GM12892 (cell line): ENCODE data around the gene POLR2E. TPM values are rescaled to one million over a fixed set of nuclear protein-coding genes. Genes with fewer than 3 reads are reported as not detected.

Source experiments
- DNase-seq: peaks from one replicate; pipeline ENCODE4 v3.0.0; 2011; ENCODE audit not compliant: insufficient read length
- FAIRE-seq: peaks from 2 replicates; lab custom pipeline; 2011; peaks lifted over from hg19 to GRCh38; lab: Jason Lieb, UNC
- POLR2A ChIP-seq: IDR thresholded peaks from 2 replicates; pipeline ENCODE4 v1.6.1; 2011; ENCODE audit warnings: low read depth, low read length, control low read depth
- POLR2AphosphoS5 ChIP-seq: IDR thresholded peaks from 2 replicates; pipeline ENCODE4 v1.6.1; 2011; ENCODE audit warnings: low read depth, low read length, control low read depth
- TAF1 ChIP-seq: IDR thresholded peaks from 2 replicates; pipeline ENCODE4 v1.6.1; 2011; ENCODE audit warnings: low read depth, mild to moderate bottlenecking, control low read depth, low read length, borderline replicate concordance
- polyA plus RNA-seq: library from polyadenylated mRNA; unstranded; fragments of >200 nt; gene quantifications from one replicate; pipeline ENCODE4 v1.2.1, GENCODE V29; 2012; ENCODE audit warnings: missing spikeins, inconsistent platforms; ENCODE audit not compliant: missing spikeins

Gene POLR2E
- 87.9 TPM for polyA plus RNA-seq

DNA sequence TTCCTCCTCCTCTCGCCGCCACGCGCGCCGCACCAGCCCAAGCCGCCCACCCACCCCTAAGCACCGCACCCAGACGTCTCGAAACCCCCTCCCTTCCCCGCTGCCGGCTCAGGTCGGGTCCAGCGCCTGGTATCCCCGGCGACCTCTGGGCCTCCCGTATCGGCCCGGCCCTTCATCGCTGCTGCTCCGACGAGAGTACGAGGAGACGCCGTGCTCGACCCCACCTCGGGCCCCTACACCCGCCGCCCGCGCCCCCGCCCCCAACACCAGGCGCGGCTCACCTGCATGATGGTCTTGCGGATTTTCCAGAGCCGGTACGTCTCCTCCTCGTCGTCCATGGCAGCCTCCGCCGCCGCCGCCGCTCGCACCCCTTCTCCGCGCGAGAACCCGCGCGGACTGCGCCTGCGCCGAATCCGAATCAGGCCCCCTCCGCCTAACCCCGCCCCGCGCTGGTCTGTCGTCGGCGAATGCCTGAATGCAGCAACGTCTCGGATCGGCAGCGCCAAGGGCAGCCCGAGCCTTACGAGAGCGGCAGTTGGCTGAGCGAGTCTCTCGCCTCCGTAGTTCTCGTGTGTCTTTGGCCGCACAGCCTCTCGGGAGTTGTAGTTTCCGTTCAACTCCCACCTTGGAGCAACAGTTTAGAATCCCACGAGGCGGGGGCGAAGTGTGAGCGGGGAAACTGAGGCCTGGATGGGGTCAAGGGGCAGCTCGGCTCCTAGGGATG, at the start of gene POLR2E:
Gene POLR2E, minus strand, starts transcription at position 398 of the 724 bp plus-strand sequence. Its CDS starts 60 bp downstream, at position 338.
- FAIRE-seq (peak; percentile 99), DNase-seq (peak; percentile 97)
- TF ChIP-seq POLR2A: peak; percentile 79
- peak; percentile 54; the same call in 1 of the 2 replicates for TF ChIP-seq POLR2AphosphoS5
- TF ChIP-seq TAF1: peak; percentile 46; the same call in 1 of the 2 replicates

DNA sequence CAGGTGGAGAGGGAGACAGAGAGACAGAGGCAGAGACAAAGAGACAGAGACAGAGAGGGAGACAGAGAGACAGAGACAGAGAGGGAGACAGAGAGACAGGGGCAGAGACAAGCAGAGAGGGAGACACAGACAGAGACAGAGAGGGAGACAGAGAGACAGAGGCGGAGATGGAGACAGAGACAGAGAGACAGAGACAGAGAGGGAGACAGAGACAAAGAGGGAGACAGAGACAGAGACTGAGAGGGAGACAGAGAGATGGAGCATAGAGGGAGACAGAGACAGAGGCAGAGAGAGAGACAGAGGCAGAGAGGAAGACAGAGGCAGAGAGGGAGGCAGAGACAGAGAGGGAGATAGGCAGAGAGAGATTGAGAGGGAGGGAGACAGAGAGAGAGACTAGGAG, 49.6 kb upstream of the POLR2E start:
- DNase-seq: no peak
- FAIRE-seq: no peak
- no peak for TF ChIP-seq POLR2A

DNA sequence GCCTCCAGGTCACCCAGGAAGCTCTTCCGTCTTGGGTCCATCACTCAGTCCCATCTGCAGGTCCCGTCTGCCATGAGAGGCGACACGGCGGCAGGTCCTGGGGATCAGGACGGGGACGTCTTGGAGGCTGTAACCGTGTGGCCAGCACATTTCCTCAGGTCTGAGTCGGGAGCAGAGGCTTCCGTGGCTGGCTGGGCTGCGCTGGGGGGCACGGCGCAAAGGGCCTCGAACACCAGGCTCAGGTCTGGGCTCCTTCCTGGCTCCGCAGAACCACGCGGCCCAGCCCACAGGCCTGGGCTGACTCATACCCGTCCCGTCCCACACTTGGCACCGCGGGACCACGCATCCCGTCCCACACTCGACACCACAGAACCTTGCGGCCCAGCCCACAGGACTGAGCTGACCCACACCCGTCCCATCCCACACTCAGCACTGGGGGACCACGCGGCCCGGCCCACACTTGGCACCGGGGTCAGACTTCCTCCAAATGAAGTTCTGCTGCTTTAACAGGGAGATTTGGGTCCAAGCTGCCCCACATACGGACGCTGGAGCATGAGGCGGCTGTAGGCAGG, 48.7 kb upstream of the POLR2E start:
- DNase-seq (no peak), FAIRE-seq (no peak)
- TF ChIP-seq POLR2AphosphoS5: no peak
- no peak for TF ChIP-seq TAF1
- no peak for TF ChIP-seq POLR2A

DNA sequence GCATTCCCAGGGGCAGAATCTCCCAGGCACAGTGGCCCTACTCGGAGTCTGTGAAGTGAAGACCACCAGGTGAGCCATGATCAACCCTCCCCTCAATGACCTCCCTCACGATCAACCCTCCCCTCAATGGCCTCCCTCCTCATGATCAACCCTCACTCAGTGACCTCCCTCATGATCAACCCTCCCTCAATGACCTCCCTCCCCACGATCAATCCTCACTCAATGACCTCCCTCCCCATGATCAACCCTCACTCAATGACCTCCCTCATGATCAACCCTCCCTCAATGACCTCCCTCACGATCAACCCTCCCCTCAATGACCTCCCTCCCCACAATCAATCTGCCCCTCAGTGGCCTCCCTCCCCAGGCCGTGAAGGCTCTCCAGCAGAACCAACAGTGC, 46.8 kb upstream of the POLR2E start:
- no peak for TF ChIP-seq POLR2AphosphoS5
- TF ChIP-seq POLR2A: no peak
- TF ChIP-seq TAF1: no peak
- DNase-seq (no peak), FAIRE-seq (peak; percentile 87)

DNA sequence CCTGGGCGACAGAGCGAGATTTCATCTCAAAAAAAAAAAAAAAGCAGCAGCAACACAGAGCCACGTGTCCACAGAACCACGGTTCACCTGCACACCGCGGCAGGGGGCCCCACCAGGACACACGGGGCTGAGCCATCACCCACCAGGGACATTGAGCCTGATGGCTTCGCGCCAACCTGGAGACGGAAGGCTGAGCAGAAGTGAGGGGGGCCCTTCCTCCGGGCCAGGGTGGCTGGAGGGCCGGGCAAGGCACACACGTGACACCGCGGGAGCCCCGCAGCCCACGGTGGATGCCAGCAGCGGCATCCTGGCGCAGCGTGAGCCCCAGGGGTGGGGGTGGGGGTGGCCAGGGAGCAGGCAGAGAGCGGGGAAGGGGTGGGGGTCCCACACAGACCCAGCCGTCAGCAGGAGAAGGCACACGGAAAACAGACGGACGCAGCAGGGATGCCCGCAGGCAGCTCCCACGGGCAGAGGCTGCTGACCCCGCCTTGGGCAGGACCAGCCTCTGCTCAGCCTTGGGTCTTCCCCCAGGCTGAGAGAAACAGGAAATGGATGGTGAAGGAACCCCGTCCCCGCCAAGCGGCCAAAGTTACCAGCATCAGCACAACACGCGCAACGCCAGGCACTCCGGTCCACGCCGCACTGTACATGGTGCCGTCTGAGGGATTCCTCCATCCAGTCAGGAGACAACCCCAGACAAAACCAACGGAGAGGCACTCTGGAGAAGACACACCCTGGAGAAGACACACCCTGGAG, 45.3 kb upstream of the POLR2E start:
- FAIRE-seq (no peak), DNase-seq (no peak)
- no peak for TF ChIP-seq POLR2A
- no peak for TF ChIP-seq TAF1
- TF ChIP-seq POLR2AphosphoS5: no peak

DNA sequence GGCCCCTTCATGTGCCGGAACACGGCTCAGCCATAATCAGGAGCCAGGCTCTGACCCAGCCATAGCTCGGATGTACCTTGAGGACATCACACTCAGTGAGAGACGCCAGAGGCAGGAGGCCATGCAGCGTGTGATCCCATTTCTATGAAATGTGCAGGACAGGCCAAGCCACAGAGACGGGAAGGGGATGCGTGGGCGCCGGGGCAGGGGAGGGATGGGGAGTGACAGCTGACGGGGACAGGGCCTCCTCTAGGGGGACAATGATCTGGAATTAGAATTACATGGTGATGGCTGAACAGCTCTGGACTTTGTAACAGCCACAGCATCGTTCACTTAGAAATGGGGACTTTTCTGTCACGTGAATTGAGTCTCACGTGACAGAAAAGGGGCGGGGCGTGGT, 44.0 kb upstream of the POLR2E start:
- TF ChIP-seq POLR2A (no peak), POLR2AphosphoS5 (no peak), TAF1 (no peak)
- FAIRE-seq: no peak
- no peak for DNase-seq

DNA sequence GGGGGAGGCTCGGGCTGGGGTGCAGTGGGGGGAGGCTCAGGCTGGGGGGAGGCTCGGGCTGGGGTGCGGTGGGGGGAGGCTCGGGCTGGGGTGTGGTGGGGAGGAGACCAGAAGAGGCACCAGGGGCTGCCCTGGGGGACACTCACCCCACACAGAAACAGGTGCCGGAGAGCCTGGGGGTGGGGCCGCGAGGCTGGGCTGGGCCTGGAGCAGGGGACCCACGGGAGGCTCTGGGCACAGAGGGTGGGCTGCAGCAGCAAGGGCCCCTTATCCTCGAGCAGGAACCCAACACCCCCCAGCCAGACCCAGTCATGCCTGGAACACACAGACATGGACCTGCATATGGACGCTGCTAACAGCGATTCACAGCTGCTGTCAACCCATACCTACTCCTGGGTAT, 42.9 kb upstream of the POLR2E start:
- no peak for TF ChIP-seq POLR2A
- TF ChIP-seq TAF1: no peak
- TF ChIP-seq POLR2AphosphoS5: no peak
- no peak for FAIRE-seq

DNA sequence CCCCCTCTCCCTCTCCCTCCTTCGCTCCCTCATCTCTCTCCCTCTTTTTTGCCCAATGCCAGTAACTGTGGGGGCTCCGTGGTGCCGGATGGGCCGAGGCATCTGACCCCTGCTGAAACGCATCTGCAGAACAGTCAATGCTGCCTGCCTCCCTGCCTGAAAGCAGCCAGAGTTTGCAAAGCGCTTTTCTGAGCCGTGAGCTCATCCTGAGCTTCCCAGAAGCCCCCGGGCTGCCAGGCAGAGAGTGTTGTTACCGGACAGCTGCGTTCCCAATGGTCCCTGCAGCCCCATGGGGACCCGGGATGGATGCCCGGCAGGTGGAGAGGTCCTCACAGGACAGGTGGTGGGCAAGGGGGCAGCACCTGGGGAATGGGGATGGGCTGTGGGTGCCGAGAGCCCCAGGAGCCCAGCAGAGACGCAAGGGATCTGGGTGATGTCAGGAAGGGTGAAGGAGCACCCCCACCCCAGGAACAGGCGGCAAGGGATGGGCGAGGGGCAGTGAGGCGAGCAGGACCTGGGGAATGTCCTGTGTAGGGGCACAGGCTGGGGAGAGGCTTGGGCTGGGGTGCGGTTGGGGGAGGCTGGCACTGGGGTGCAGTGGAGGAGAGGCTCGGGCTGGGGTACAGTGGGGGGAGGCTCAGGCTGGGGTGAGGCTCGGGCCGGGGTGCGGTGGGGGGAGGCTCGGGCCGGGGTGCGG, 41.6 kb upstream of the POLR2E start:
- no peak for TF ChIP-seq TAF1
- TF ChIP-seq POLR2A: no peak
- no peak for TF ChIP-seq POLR2AphosphoS5
- DNase-seq (no peak), FAIRE-seq (no peak)

More for the DNA sequence above, 42.9 kb upstream of the POLR2E start:
- no peak for DNase-seq

DNA sequence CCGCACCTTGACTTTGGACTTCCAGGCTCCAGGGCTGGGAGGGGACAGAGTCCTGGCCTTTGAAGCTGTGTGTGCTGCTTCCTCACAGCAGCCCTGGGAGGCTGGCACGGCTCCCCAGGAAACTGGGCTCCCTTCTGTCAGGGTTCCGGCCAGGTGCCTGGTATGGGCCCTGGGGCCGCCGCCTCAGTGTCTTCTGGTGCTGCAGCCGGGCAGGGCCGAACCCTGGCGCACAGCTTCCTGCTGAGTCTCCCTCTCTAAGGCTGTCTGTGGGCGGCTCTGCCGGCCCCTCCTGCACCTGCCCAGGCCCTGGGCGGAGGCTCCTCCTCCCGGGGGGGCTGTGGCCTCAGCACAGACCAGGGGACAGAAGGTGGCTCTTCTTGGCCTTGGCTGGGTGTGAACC, 41.0 kb upstream of the POLR2E start:
- no peak for TF ChIP-seq POLR2A
- no peak for TF ChIP-seq POLR2AphosphoS5
- TF ChIP-seq TAF1: no peak
- FAIRE-seq (no peak), DNase-seq (no peak)

DNA sequence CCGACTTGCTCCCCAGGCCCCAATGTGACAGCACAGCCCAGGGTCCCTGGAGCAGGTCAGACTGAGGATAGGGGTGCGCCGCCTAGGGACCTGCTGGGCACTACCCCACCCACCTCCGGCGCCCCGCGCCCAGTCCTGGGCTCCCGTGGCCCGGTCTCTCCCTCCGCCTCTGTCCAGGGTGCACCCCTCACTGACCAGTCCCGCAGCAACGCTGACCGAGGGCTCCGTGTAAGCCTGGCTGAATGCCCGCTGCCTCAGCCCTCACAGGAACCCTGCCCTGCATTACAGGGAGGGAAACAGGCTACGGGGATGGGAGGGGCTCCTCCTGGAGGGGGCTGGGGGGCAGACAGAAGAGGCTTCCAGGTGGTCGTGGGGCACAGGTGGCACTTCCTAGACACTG, 40.3 kb upstream of the POLR2E start:
- DNase-seq (no peak), FAIRE-seq (no peak)
- TF ChIP-seq TAF1 (no peak), POLR2AphosphoS5 (no peak), POLR2A (no peak)

DNA sequence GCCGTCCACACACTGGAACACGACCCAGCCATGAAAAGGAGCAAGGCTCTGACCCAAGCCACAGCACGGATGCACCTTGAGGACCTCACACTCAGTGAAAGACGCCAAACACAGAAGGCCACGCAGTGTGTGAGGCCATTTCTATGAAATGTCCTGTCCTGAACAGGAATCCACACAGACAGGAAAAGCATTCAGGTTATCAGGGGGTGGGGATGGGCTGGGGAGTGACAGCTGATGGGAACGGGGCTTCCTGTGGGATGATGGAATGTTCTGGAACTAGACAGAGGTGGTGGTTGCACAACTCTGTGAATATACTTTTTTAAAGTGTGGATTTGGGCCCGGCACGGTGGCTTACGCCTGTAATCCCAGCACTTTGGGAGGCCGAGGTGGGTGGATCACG, 39.3 kb upstream of the POLR2E start:
- TF ChIP-seq TAF1 (no peak), POLR2A (no peak), POLR2AphosphoS5 (no peak)
- DNase-seq (no peak), FAIRE-seq (peak; percentile 42)
